SK-N-SH (cell line): ENCODE data around the gene WDCP. TPM values are rescaled to one million over a fixed set of nuclear protein-coding genes. Genes with fewer than 3 reads are reported as not detected.

Experiments
- CTCF ChIA-PET: fragments of 300-600, 350-600 bp; formaldehyde crosslinking; extraction: SDS; loops from one replicate; lab custom pipeline; 2021; lab: Yijun Ruan, JAX
- POLR2A ChIA-PET: fragments of 350-600 bp; sonication (Branson Sonifier 250); formaldehyde crosslinking; extraction: SDS; loops from one replicate; lab custom pipeline; 2020; ENCODE audit warnings: antibody characterized with exemption, inconsistent platforms; lab: Yijun Ruan, JAX
- DNase-seq: peaks from one replicate; pipeline ENCODE4 v3.0.0; 2012
- H2AFZ ChIP-seq: fragments of 200-600 bp; sonication (generic); 2 replicates; pipeline ENCODE4 v1.8.1; 2016; ENCODE audit warnings: antibody characterized with exemption, mild to moderate bottlenecking, low read depth
- H3F3A ChIP-seq: fragments of 200-600 bp; sonication (generic); replicated peaks from 2 replicates; pipeline ENCODE3; 2016; ENCODE audit warnings: antibody characterized with exemption, mild to moderate bottlenecking; ENCODE audit not compliant: insufficient read depth
- H3K27ac ChIP-seq, 2 experiments: fragments of 200-500 bp in 1 of 2; fragments of 200-600 bp in 1 of 2; sonication (Bioruptor generic) in 1 of 2; sonication (generic), shearing (Covaris generic) in 1 of 2; 2 replicates each; pipeline versions ENCODE4 v1.5.1 to v1.6.1; 2014 to 2016; ENCODE audit warnings: low read depth in 2 of 2, inconsistent platforms in 1 of 2, low read length in 1 of 2, mild to moderate bottlenecking in 1 of 2, mixed read lengths in 1 of 2
- H3K27me3 ChIP-seq: fragments of 200-600 bp; sonication (generic), shearing (Covaris generic); 2 replicates; pipeline ENCODE4 v1.6.1; 2016; ENCODE audit warnings: mixed run types; ENCODE audit not compliant: insufficient read depth
- H3K36me3 ChIP-seq, 2 experiments: fragments of 200-500 bp in 1 of 2; fragments of 200-600 bp in 1 of 2; sonication (Bioruptor generic) in 1 of 2; sonication (generic) in 1 of 2; replicated peaks in 1 of 2; 2 replicates each; pipeline versions ENCODE3 to v1.5.1; 2014 to 2016; ENCODE audit warnings: low read length in 1 of 2, mild to moderate bottlenecking in 1 of 2; ENCODE audit not compliant: insufficient read depth in 2 of 2, control insufficient read depth in 1 of 2
- H3K4me1 ChIP-seq, 2 experiments: fragments of 200-500 bp in 1 of 2; fragments of 200-600 bp in 1 of 2; sonication (Bioruptor generic) in 1 of 2; sonication (generic), shearing (Covaris generic) in 1 of 2; 2 replicates each; pipeline versions ENCODE4 v1.5.1 to v1.6.1; 2014 to 2016; ENCODE audit warnings: low read depth in 1 of 2, low read length in 1 of 2, mixed run types in 1 of 2; ENCODE audit not compliant: insufficient read depth in 2 of 2, control insufficient read depth in 1 of 2
- H3K4me2 ChIP-seq: fragments of 200-600 bp; sonication (generic), shearing (Covaris generic); 2 replicates; pipeline ENCODE4 v1.6.1; 2017; ENCODE audit warnings: mixed run types
- H3K4me3 ChIP-seq, 2 experiments: fragments of 200-500 bp in 1 of 2; fragments of 200-600 bp in 1 of 2; sonication (Bioruptor generic) in 1 of 2; sonication (generic), shearing (Covaris generic) in 1 of 2; 2 replicates each; pipeline versions ENCODE4 v1.5.1 to v1.8.1; 2014 to 2016; ENCODE audit warnings: low read depth in 2 of 2, inconsistent platforms in 1 of 2, low read length in 1 of 2, mild to moderate bottlenecking in 1 of 2, mixed read lengths in 1 of 2, moderate library complexity in 1 of 2
- H3K79me2 ChIP-seq: fragments of 200-600 bp; sonication (generic); 2 replicates; pipeline ENCODE4 v1.8.1; 2017; ENCODE audit warnings: mild to moderate bottlenecking; ENCODE audit not compliant: insufficient read depth
- H3K9ac ChIP-seq: fragments of 200-600 bp; sonication (generic); 2 replicates; pipeline ENCODE4 v1.6.1; 2017; ENCODE audit warnings: mixed run types
- H3K9me2 ChIP-seq: fragments of 200-600 bp; sonication (generic); 2 replicates; pipeline ENCODE4 v1.6.1; 2017; ENCODE audit warnings: mixed run types
- H3K9me3 ChIP-seq: fragments of 200-600 bp; sonication (generic); 2 replicates; pipeline ENCODE4 v1.6.1; 2017; ENCODE audit warnings: mixed run types, mild to moderate bottlenecking, moderate library complexity
- H4K20me1 ChIP-seq: fragments of 200-600 bp; sonication (generic); 2 replicates; pipeline ENCODE4 v1.6.1; 2017; ENCODE audit warnings: mild to moderate bottlenecking, mixed run types; ENCODE audit not compliant: insufficient read depth
- ELF1 ChIP-seq: IDR thresholded peaks from 2 replicates; pipeline ENCODE4 v1.4.0; 2012
- EZH2phosphoT487 ChIP-seq: fragments of 200-600 bp; sonication (generic); IDR thresholded peaks from 2 replicates; pipeline ENCODE4 v1.6.1; 2017; ENCODE audit warnings: low read depth, mixed run types, mild to moderate bottlenecking, antibody characterized with exemption, moderate library complexity, borderline replicate concordance
- FOSL2 ChIP-seq: IDR thresholded peaks from 2 replicates; pipeline ENCODE4 v1.4.0; 2012; ENCODE audit warnings: low read depth, mild to moderate bottlenecking, moderate library complexity, borderline replicate concordance
- FOXJ3 ChIP-seq: sonication (generic); formaldehyde crosslinking; IDR thresholded peaks from 2 replicates; pipeline ENCODE4 v1.5.1; 2020; ENCODE audit warnings: mild to moderate bottlenecking, missing genetic modification reagents
- GABPA ChIP-seq: IDR thresholded peaks from 2 replicates; pipeline ENCODE4 v1.4.0; 2012; ENCODE audit warnings: low read depth, mild to moderate bottlenecking
- IRF3 ChIP-seq: fragments of 150-350 bp; IDR thresholded peaks from 2 replicates; pipeline ENCODE4 v1.6.1; 2016; ENCODE audit warnings: mild to moderate bottlenecking, low read depth, low read length
- JUND ChIP-seq: IDR thresholded peaks from 2 replicates; pipeline ENCODE4 v1.4.0; 2012
- MAX ChIP-seq: IDR thresholded peaks from 2 replicates; pipeline ENCODE4 v1.4.0; 2012; ENCODE audit warnings: low read depth
- NFIC ChIP-seq: IDR thresholded peaks from 2 replicates; pipeline ENCODE4 v1.4.0; 2012; ENCODE audit warnings: borderline replicate concordance
- NRF1 ChIP-seq: IDR thresholded peaks from 2 replicates; pipeline ENCODE4 v1.6.1; 2012; ENCODE audit warnings: low read depth, mild to moderate bottlenecking, low read length
- PBX3 ChIP-seq: IDR thresholded peaks from 2 replicates; pipeline ENCODE4; 2012
- POLR2AphosphoS5 ChIP-seq: IDR thresholded peaks from 2 replicates; pipeline ENCODE4 v1.6.1; 2012; ENCODE audit warnings: low read depth, low read length
- REST ChIP-seq: IDR thresholded peaks from 2 replicates; pipeline ENCODE4 v1.6.1; 2012; ENCODE audit warnings: mild to moderate bottlenecking, low read depth, low read length, moderate library complexity
- RXRA ChIP-seq: IDR thresholded peaks from 2 replicates; pipeline ENCODE4 v1.4.0; 2012; ENCODE audit warnings: low read depth, mild to moderate bottlenecking, borderline replicate concordance
- SIN3A ChIP-seq: IDR thresholded peaks from 2 replicates; pipeline ENCODE4 v1.6.1; 2012; ENCODE audit warnings: low read depth, mild to moderate bottlenecking, low read length, moderate library complexity, borderline replicate concordance
- TAF1 ChIP-seq: IDR thresholded peaks from 2 replicates; pipeline ENCODE4 v1.6.1; 2012; ENCODE audit warnings: low read depth, mild to moderate bottlenecking, low read length, moderate library complexity, borderline replicate concordance
- TCF12 ChIP-seq: IDR thresholded peaks from 2 replicates; pipeline ENCODE4 v1.4.0; 2012
- TEAD4 ChIP-seq: IDR thresholded peaks from 2 replicates; pipeline ENCODE4 v1.4.0; 2012; ENCODE audit warnings: mild to moderate bottlenecking, borderline replicate concordance; ENCODE audit not compliant: insufficient read depth
- USF1 ChIP-seq: IDR thresholded peaks from 2 replicates; pipeline ENCODE4 v1.4.0; 2012; ENCODE audit warnings: low read depth, borderline replicate concordance
- YY1 ChIP-seq: IDR thresholded peaks from 2 replicates; pipeline ENCODE4 v1.4.0; 2012; ENCODE audit warnings: low read depth, mild to moderate bottlenecking
- WGBS: methylation state at CpG from one replicate; pipeline ENCODE4 v1.1.6; 2017; ENCODE audit warnings: low lambda C conversion rate; 5-methylcytosine and 5-hydroxymethylcytosine counted together
- polyA plus RNA-seq, 3 experiments: library from polyadenylated mRNA; depleted of rRNA; stranded (reverse); fragments of >200 nt; gene quantifications; 2 replicates each; pipeline ENCODE4 v1.2.3, GENCODE V29; 2012

WDCP gene
- polyA plus RNA-seq, 1 of the 3 experiments (the other 2 are of a cell fraction), result 7.1 TPM

- Histone ChIP-seq H3K9me3 (no peaks in the 10 kb centered on the region), H3K79me2 (no peaks in the 10 kb centered on the region), H3K9me2 (no peaks in the 10 kb centered on the region), H3K27ac (no peak overlapping the region), H4K20me1 (no peaks in the 10 kb centered on the region), H3K4me2 (no peak overlapping the region), H3K4me1 (peaks cover 0 to 7% of the 10 kb centered on the region in 2 experiments; a peak in 2 of 4 replicates), H3K36me3 (no peaks in the 10 kb centered on the region), H3K9ac (no peak overlapping the region), H2AFZ (no peak overlapping the region; the same call in 1 of the 2 replicates), H3F3A (no peaks in the 10 kb centered on the region), H3K27me3 (no peaks in the 10 kb centered on the region), H3K4me3 (no peak overlapping the region)
- no peak for TF ChIP-seq EZH2phosphoT487
- TF ChIP-seq TEAD4, result no peak
- TF ChIP-seq NFIC, result no peak
- TF ChIP-seq FOSL2, result no peak
- no peak for TF ChIP-seq REST
- no peak for TF ChIP-seq SIN3A
- no peak for TF ChIP-seq MAX
- no peak for TF ChIP-seq FOXJ3
- no peak for TF ChIP-seq YY1
- no peak for TF ChIP-seq IRF3
- TF ChIP-seq POLR2AphosphoS5, result no peak
- TF ChIP-seq TCF12, result no peak
- TF ChIP-seq PBX3, result no peak
- TF ChIP-seq TAF1, result no peak
- no peak for TF ChIP-seq RXRA
- no peak for TF ChIP-seq GABPA
- no peak for TF ChIP-seq ELF1
- no peak for TF ChIP-seq USF1
- TF ChIP-seq NRF1, result no peak
- no peak for TF ChIP-seq JUND
- ChIA-PET CTCF (interaction anchor here (0.8 to 2.1 kb wide), 5 partner anchors 10 to 73 kb away, joined by 3 to 5 read pairs (median 3); no protein-coding TSS in a partner anchor), POLR2A (no interaction called here)
- WGBS, result 85% methylated on average over 31 of the region's 37 CpGs
- DNase-seq, result peak; percentile 40
These were observed 36.5 kb downstream of the WDCP start for GRCh38 chr2:24010477-24011249.
